ENCODE measurements around the gene DYNC1LI2. TPM values are rescaled to one million over a fixed set of nuclear protein-coding genes. Genes with fewer than 3 reads are reported as not detected.

Gene DYNC1LI2
- total and polyA plus RNA-seq, 10 of the 15 experiments (the other 5 are each of a cell fraction or from before 2014, with no cell fraction given), result 6.0 to 46.5 (median 33.7) TPM

DNA sequence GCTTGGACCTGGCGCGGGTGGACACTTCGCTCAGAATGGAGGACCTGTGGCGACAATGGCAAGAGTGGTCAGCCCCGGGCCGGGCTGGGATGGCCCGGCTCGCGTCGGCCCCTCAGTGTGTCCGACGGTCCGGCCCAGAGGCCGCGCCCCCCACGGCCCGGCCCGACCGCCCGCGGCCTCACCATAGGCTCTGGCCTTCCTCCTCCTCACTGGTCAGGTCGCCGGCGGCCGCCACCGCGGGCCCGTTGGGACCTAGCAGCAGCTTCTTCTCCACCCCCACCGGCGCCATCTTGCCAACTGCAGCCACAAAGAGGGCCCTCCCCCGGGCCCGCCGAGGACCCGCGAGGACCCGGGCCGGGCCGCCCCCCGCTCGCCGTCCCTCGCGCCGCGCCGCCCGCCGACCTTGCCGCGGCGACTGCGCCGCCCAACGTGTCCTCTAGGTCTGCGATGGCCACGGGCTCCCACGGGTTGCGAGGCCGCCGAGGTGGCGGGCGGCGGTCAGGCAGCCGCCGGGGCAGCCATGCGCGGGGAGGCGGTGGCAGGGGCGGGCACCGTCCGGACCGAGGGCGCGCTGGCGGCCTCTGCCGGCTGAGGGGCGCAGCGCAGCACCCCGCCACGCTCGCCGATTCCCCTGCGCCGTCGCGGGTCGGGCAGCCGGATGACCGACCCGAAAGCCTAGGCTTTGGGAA lies at the start of gene DYNC1LI2 (continued):
- TF ChIP-seq ZBED1 (IDR thresholded peaks at IDR 0.05; ENCODE audit: borderline replicate concordance) (no peak), ZZZ3 (IDR thresholded peaks at IDR 0.05; ENCODE audit: control insufficient read depth, insufficient read length, low read depth) (no peak)

GRCh38 chr16:66800856-66801255 lies 49.4 kb upstream of the DYNC1LI2 start:
- no TSS peak for BruUV-seq (replicated peaks)
- ChIA-PET SMC1A (ENCODE audit: uncharacterized antibody, unreplicated experiment) (no interaction called here), CTCF (interaction anchor here (1.8 kb wide), 1 partner anchor 30 kb away, joined by 8 read pairs; the partner anchor contains the start of gene NAE1), POLR2A (no interaction called here), RAD21 (ENCODE audit: unreplicated experiment) (no interaction called here)
- 96% methylated on average over 15 of the region's 19 CpGs for WGBS (ENCODE audit: insufficient coverage, insufficient replicate concordance, low lambda C conversion rate, missing lambda C conversion rate)
- Histone ChIP-seq H2AFZ (ENCODE audit: control insufficient read depth, low read depth, low read length) (no peak overlapping the region), H3K36me3 (ENCODE audit: control insufficient read depth in 2 of 2, insufficient read depth in 2 of 2, low read length in 1 of 2) (peaks cover 3 to 8% of the 10 kb centered on the region in 2 experiments; a peak in 3 of 4 replicates), H3K27ac (ENCODE audit: control insufficient read depth, insufficient read depth) (no peak overlapping the region), H3K9me3 (replicated peaks; ENCODE audit: control insufficient read depth, insufficient read depth, low read length) (no peaks in the 10 kb centered on the region), H4K20me1 (ENCODE audit: control insufficient read depth, insufficient read depth) (no peaks in the 10 kb centered on the region), H3K79me2 (ENCODE audit: control insufficient read depth, insufficient read depth, low read length) (no peaks in the 10 kb centered on the region), H3K27me3 (replicated peaks in 1 of 2; ENCODE audit: control insufficient read depth in 2 of 2, insufficient read depth in 2 of 2, low read length in 1 of 2) (no peaks in the 10 kb centered on the region), H3K4me1 (ENCODE audit: control insufficient read depth, insufficient read depth, low read length) (no peaks in the 10 kb centered on the region), H3K4me3 (no peak overlapping the region), H3K9ac (ENCODE audit: control insufficient read depth, insufficient read depth, low read length) (no peak overlapping the region), H3K4me2 (ENCODE audit: control insufficient read depth, insufficient read depth) (no peak overlapping the region)
- DNase-seq (ENCODE audit: low read depth, low spot score), result no peak
- intact Hi-C loops (cut with micrococcal nuclease; ENCODE audit: unreplicated experiment), result no loop called here
- no peak for ATAC-seq
- no peak for FAIRE-seq
- in situ Hi-C loops (cut with MboI), result no loop called here
- no peak for TF ChIP-seq CHD1 (IDR thresholded peaks at IDR 0.05; ENCODE audit: low read depth, low read length)
- no peak for TF ChIP-seq SUZ12 (IDR thresholded peaks at IDR 0.05; ENCODE audit: unreplicated experiment)
- no peak for TF ChIP-seq TBL1XR1 (IDR thresholded peaks at IDR 0.05; ENCODE audit: low read depth, low read length)
- TF ChIP-seq NFIC (IDR thresholded peaks at IDR 0.05; ENCODE audit: low read depth, low read length), result no peak
- no peak for TF ChIP-seq MTA3 (IDR thresholded peaks at IDR 0.05; ENCODE audit: borderline replicate concordance, low read length)
- TF ChIP-seq EGR1 (IDR thresholded peaks at IDR 0.05; ENCODE audit: borderline replicate concordance in 1 of 2, low read depth in 2 of 2, low read length in 2 of 2), result no peak
- no peak for TF ChIP-seq HCFC1 (IDR thresholded peaks at IDR 0.05; ENCODE audit: low read length)
- TF ChIP-seq CUX1 (IDR thresholded peaks at IDR 0.05; ENCODE audit: insufficient replicate concordance, low read depth, low read length), result no peak
- TF ChIP-seq, protein P1, sequence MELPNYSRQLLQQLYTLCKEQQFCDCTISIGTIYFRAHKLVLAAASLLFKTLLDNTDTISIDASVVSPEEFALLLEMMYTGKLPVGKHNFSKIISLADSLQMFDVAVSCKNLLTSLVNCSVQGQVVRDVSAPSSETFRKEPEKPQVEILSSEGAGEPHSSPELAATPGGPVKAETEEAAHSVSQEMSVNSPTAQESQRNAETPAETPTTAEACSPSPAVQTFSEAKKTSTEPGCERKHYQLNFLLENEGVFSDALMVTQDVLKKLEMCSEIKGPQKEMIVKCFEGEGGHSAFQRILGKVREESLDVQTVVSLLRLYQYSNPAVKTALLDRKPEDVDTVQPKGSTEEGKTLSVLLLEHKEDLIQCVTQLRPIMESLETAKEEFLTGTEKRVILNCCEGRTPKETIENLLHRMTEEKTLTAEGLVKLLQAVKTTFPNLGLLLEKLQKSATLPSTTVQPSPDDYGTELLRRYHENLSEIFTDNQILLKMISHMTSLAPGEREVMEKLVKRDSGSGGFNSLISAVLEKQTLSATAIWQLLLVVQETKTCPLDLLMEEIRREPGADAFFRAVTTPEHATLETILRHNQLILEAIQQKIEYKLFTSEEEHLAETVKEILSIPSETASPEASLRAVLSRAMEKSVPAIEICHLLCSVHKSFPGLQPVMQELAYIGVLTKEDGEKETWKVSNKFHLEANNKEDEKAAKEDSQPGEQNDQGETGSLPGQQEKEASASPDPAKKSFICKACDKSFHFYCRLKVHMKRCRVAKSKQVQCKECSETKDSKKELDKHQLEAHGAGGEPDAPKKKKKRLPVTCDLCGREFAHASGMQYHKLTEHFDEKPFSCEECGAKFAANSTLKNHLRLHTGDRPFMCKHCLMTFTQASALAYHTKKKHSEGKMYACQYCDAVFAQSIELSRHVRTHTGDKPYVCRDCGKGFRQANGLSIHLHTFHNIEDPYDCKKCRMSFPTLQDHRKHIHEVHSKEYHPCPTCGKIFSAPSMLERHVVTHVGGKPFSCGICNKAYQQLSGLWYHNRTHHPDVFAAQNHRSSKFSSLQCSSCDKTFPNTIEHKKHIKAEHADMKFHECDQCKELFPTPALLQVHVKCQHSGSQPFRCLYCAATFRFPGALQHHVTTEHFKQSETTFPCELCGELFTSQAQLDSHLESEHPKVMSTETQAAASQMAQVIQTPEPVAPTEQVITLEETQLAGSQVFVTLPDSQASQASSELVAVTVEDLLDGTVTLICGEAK (IDR thresholded peaks at IDR 0.05; ENCODE audit: borderline replicate concordance), result no peak
- TF ChIP-seq, protein P2, sequence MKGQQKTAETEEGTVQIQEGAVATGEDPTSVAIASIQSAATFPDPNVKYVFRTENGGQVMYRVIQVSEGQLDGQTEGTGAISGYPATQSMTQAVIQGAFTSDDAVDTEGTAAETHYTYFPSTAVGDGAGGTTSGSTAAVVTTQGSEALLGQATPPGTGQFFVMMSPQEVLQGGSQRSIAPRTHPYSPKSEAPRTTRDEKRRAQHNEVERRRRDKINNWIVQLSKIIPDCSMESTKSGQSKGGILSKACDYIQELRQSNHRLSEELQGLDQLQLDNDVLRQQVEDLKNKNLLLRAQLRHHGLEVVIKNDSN (IDR thresholded peaks at IDR 0.05; ENCODE audit: borderline replicate concordance, extremely low read length, insufficient read depth, low read depth, low read length), result no peak
